ENCODE measurements around the gene FBXL7.

Gene FBXL7

GRCh38 chr5:15752663-15753285 is 252.8 kb downstream of the FBXL7 start:
- Histone ChIP-seq H3K4me1 (ENCODE audit: control insufficient read depth in 2 of 2, insufficient read depth in 2 of 2, low read length in 2 of 2) (no peaks in the 10 kb centered on the region), H3K27me3 (ENCODE audit: control insufficient read depth in 2 of 2, insufficient read depth in 2 of 2, low read length in 2 of 2) (no peaks in the 10 kb centered on the region), H3K27ac (ENCODE audit: low read depth in 2 of 2, low read length in 2 of 2) (no peak overlapping the region), H3K36me3 (ENCODE audit: control insufficient read depth in 2 of 2, insufficient read depth in 2 of 2, low read length in 2 of 2) (no peaks in the 10 kb centered on the region), H3K9me3 (ENCODE audit: control insufficient read depth in 2 of 2, low read length in 2 of 2) (no peaks in the 10 kb centered on the region), H3K4me3 (ENCODE audit: low read length in 2 of 2) (no peak overlapping the region), H3K9ac (ENCODE audit: low read depth in 1 of 2, low read length in 2 of 2) (no peak overlapping the region)

GRCh38 chr5:15753752-15754151 is 253.8 kb downstream of the FBXL7 start:
- H3K9ac ChIP-seq (ENCODE audit: low read depth in 1 of 2, low read length in 2 of 2): no peak overlapping the region
- no peaks in the 10 kb centered on the region for H3K27me3 ChIP-seq (ENCODE audit: control insufficient read depth in 2 of 2, insufficient read depth in 2 of 2, low read length in 2 of 2)
- no peaks in the 10 kb centered on the region for H3K36me3 ChIP-seq (ENCODE audit: control insufficient read depth in 2 of 2, insufficient read depth in 2 of 2, low read length in 2 of 2)
- H3K9me3 ChIP-seq (ENCODE audit: control insufficient read depth in 2 of 2, low read length in 2 of 2): no peaks in the 10 kb centered on the region
- no peak overlapping the region for H3K4me3 ChIP-seq (ENCODE audit: low read length in 2 of 2)
- H3K27ac ChIP-seq (ENCODE audit: low read depth in 2 of 2, low read length in 2 of 2): no peak overlapping the region
- no peaks in the 10 kb centered on the region for H3K4me1 ChIP-seq (ENCODE audit: control insufficient read depth in 2 of 2, insufficient read depth in 2 of 2, low read length in 2 of 2)

- Histone ChIP-seq H3K4me3 (ENCODE audit: low read length in 2 of 2) (no peak overlapping the region), H3K4me1 (ENCODE audit: control insufficient read depth in 2 of 2, insufficient read depth in 2 of 2, low read length in 2 of 2) (no peaks in the 10 kb centered on the region), H3K27ac (ENCODE audit: low read depth in 2 of 2, low read length in 2 of 2) (no peak overlapping the region), H3K9me3 (ENCODE audit: control insufficient read depth in 2 of 2, low read length in 2 of 2) (no peaks in the 10 kb centered on the region), H3K9ac (ENCODE audit: low read depth in 1 of 2, low read length in 2 of 2) (no peak overlapping the region), H3K36me3 (ENCODE audit: control insufficient read depth in 2 of 2, insufficient read depth in 2 of 2, low read length in 2 of 2) (no peaks in the 10 kb centered on the region), H3K27me3 (ENCODE audit: control insufficient read depth in 2 of 2, insufficient read depth in 2 of 2, low read length in 2 of 2) (no peaks in the 10 kb centered on the region)
Measured at GRCh38 chr5:15757103-15757502, 257.1 kb downstream of the FBXL7 start.

DNA sequence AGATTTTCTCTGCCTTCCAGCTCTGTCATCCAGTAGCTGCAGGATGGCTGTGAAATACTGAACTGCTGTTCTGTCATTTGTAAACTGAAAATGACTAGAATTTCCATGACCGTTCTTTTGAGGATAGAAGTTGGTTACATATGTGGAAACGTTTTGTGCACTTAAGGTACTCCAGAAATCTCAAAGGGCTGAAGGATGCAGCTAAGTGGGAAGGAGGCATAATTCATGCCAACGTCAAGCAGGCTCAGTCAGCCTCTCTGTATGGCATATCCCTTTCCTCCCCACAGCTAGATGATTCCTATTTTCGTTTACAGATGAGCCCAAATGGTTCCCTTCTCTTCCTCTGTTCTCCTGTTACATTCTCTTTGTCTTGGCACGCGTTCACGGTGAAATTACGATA is 257.6 kb downstream of the FBXL7 start:
- Histone ChIP-seq H3K27me3 (ENCODE audit: control insufficient read depth in 2 of 2, insufficient read depth in 2 of 2, low read length in 2 of 2) (no peaks in the 10 kb centered on the region), H3K4me3 (ENCODE audit: low read length in 2 of 2) (no peak overlapping the region), H3K27ac (ENCODE audit: low read depth in 2 of 2, low read length in 2 of 2) (no peak overlapping the region), H3K4me1 (ENCODE audit: control insufficient read depth in 2 of 2, insufficient read depth in 2 of 2, low read length in 2 of 2) (no peaks in the 10 kb centered on the region), H3K36me3 (ENCODE audit: control insufficient read depth in 2 of 2, insufficient read depth in 2 of 2, low read length in 2 of 2) (no peaks in the 10 kb centered on the region), H3K9me3 (ENCODE audit: control insufficient read depth in 2 of 2, low read length in 2 of 2) (no peaks in the 10 kb centered on the region), H3K9ac (ENCODE audit: low read depth in 1 of 2, low read length in 2 of 2) (no peak overlapping the region)

GRCh38 chr5:15762668-15763067 is 262.7 kb downstream of the FBXL7 start:
- Histone ChIP-seq H3K27me3 (ENCODE audit: control insufficient read depth in 2 of 2, insufficient read depth in 2 of 2, low read length in 2 of 2) (no peaks in the 10 kb centered on the region), H3K36me3 (ENCODE audit: control insufficient read depth in 2 of 2, insufficient read depth in 2 of 2, low read length in 2 of 2) (no peaks in the 10 kb centered on the region), H3K9me3 (ENCODE audit: control insufficient read depth in 2 of 2, low read length in 2 of 2) (no peaks in the 10 kb centered on the region), H3K4me1 (ENCODE audit: control insufficient read depth in 2 of 2, insufficient read depth in 2 of 2, low read length in 2 of 2) (no peaks in the 10 kb centered on the region), H3K4me3 (ENCODE audit: low read length in 2 of 2) (no peak overlapping the region), H3K9ac (ENCODE audit: low read depth in 1 of 2, low read length in 2 of 2) (no peak overlapping the region), H3K27ac (ENCODE audit: low read depth in 2 of 2, low read length in 2 of 2) (no peak overlapping the region)

DNA sequence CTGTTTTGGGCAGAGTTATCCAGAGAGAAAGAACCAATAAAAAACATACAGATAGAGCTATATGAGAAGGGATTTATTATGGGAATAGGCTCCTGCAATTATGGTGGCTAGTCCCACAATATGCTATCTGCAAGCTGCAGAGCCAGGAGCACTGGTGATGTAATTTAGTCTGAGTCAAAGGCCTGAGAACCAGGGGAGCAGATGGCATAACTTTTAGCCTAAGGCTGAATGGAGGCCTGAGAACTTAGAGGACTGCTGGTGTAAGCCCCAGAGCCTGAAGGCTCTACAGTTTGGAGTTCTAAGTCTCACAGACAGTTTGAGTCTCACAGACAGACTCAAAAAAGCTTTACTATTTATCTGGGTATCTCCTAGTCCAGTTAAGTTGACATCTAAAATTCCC is 263.8 kb downstream of the FBXL7 start:
- Histone ChIP-seq H3K9me3 (ENCODE audit: control insufficient read depth in 2 of 2, low read length in 2 of 2) (no peaks in the 10 kb centered on the region), H3K4me1 (ENCODE audit: control insufficient read depth in 2 of 2, insufficient read depth in 2 of 2, low read length in 2 of 2) (no peaks in the 10 kb centered on the region), H3K36me3 (ENCODE audit: control insufficient read depth in 2 of 2, insufficient read depth in 2 of 2, low read length in 2 of 2) (no peaks in the 10 kb centered on the region), H3K9ac (ENCODE audit: low read depth in 1 of 2, low read length in 2 of 2) (no peak overlapping the region), H3K4me3 (ENCODE audit: low read length in 2 of 2) (no peak overlapping the region), H3K27ac (ENCODE audit: low read depth in 2 of 2, low read length in 2 of 2) (no peak overlapping the region), H3K27me3 (ENCODE audit: control insufficient read depth in 2 of 2, insufficient read depth in 2 of 2, low read length in 2 of 2) (no peaks in the 10 kb centered on the region)

- H3K4me3 ChIP-seq (ENCODE audit: low read length in 2 of 2): no peak overlapping the region
- H3K36me3 ChIP-seq (ENCODE audit: control insufficient read depth in 2 of 2, insufficient read depth in 2 of 2, low read length in 2 of 2): no peaks in the 10 kb centered on the region
- no peaks in the 10 kb centered on the region for H3K9me3 ChIP-seq (ENCODE audit: control insufficient read depth in 2 of 2, low read length in 2 of 2)
- no peak overlapping the region for H3K9ac ChIP-seq (ENCODE audit: low read depth in 1 of 2, low read length in 2 of 2)
- no peaks in the 10 kb centered on the region for H3K4me1 ChIP-seq (ENCODE audit: control insufficient read depth in 2 of 2, insufficient read depth in 2 of 2, low read length in 2 of 2)
- no peak overlapping the region for H3K27ac ChIP-seq (ENCODE audit: low read depth in 2 of 2, low read length in 2 of 2)
- no peaks in the 10 kb centered on the region for H3K27me3 ChIP-seq (ENCODE audit: control insufficient read depth in 2 of 2, insufficient read depth in 2 of 2, low read length in 2 of 2)
Measured at GRCh38 chr5:15768936-15769335, 269.0 kb downstream of the FBXL7 start.

DNA sequence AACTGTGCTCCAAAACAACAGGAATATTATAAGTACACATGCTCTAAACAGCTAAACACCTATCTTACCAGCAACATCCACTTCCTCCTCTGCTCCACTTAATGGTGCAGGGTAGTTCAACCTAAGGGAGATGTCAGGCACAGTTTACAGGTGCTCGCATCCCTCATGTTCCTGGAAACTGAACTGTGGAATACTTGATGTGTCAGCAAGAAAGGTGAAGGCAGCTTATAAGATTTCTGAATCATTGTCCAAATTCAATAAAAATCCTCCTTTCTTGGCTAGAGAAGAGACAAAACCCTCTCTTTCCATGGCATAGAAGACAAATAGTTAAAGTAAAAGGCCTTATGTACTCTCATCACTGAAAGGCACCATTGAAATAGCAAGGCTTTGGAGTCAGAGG is 272.2 kb downstream of the FBXL7 start:
- Histone ChIP-seq H3K36me3 (ENCODE audit: control insufficient read depth in 2 of 2, insufficient read depth in 2 of 2, low read length in 2 of 2) (no peaks in the 10 kb centered on the region), H3K4me1 (ENCODE audit: control insufficient read depth in 2 of 2, insufficient read depth in 2 of 2, low read length in 2 of 2) (no peaks in the 10 kb centered on the region), H3K27ac (ENCODE audit: low read depth in 2 of 2, low read length in 2 of 2) (no peak overlapping the region), H3K9ac (ENCODE audit: low read depth in 1 of 2, low read length in 2 of 2) (no peak overlapping the region), H3K9me3 (ENCODE audit: control insufficient read depth in 2 of 2, low read length in 2 of 2) (no peaks in the 10 kb centered on the region), H3K27me3 (ENCODE audit: control insufficient read depth in 2 of 2, insufficient read depth in 2 of 2, low read length in 2 of 2) (no peaks in the 10 kb centered on the region), H3K4me3 (ENCODE audit: low read length in 2 of 2) (no peak overlapping the region)

DNA sequence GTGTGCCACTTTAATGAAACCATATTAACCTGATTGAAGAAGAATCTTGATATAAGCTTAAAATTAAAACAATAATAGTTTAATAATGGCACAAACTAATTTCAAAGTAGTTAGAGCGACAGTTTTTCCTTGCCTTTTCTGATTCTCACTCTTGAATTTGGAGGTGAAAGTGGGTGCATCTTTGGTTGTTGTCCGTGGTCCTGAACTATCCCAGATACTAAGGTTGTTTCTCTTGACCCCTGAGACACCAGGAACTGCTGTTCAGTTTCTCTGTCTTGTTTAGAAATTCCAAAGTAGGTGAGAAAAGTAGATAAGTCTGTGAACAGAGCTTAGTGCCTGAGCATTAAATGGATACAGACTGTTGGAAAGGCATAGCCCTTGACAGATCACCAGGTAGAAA is 274.7 kb downstream of the FBXL7 start:
- no peaks in the 10 kb centered on the region for H3K36me3 ChIP-seq (ENCODE audit: control insufficient read depth in 2 of 2, insufficient read depth in 2 of 2, low read length in 2 of 2)
- no peaks in the 10 kb centered on the region for H3K9me3 ChIP-seq (ENCODE audit: control insufficient read depth in 2 of 2, low read length in 2 of 2)
- no peak overlapping the region for H3K9ac ChIP-seq (ENCODE audit: low read depth in 1 of 2, low read length in 2 of 2)
- H3K4me3 ChIP-seq (ENCODE audit: low read length in 2 of 2): no peak overlapping the region
- H3K27me3 ChIP-seq (ENCODE audit: control insufficient read depth in 2 of 2, insufficient read depth in 2 of 2, low read length in 2 of 2): no peaks in the 10 kb centered on the region
- no peak overlapping the region for H3K27ac ChIP-seq (ENCODE audit: low read depth in 2 of 2, low read length in 2 of 2)
- no peaks in the 10 kb centered on the region for H3K4me1 ChIP-seq (ENCODE audit: control insufficient read depth in 2 of 2, insufficient read depth in 2 of 2, low read length in 2 of 2)

GRCh38 chr5:15776346-15776745 is 276.4 kb downstream of the FBXL7 start:
- H3K9ac ChIP-seq (ENCODE audit: low read depth in 1 of 2, low read length in 2 of 2): no peak overlapping the region
- H3K27me3 ChIP-seq (ENCODE audit: control insufficient read depth in 2 of 2, insufficient read depth in 2 of 2, low read length in 2 of 2): no peaks in the 10 kb centered on the region
- no peak overlapping the region for H3K27ac ChIP-seq (ENCODE audit: low read depth in 2 of 2, low read length in 2 of 2)
- H3K9me3 ChIP-seq (ENCODE audit: control insufficient read depth in 2 of 2, low read length in 2 of 2): no peaks in the 10 kb centered on the region
- H3K4me3 ChIP-seq (ENCODE audit: low read length in 2 of 2): no peak overlapping the region
- no peaks in the 10 kb centered on the region for H3K4me1 ChIP-seq (ENCODE audit: control insufficient read depth in 2 of 2, insufficient read depth in 2 of 2, low read length in 2 of 2)
- H3K36me3 ChIP-seq (ENCODE audit: control insufficient read depth in 2 of 2, insufficient read depth in 2 of 2, low read length in 2 of 2): no peaks in the 10 kb centered on the region

- Histone ChIP-seq H3K9me3 (ENCODE audit: control insufficient read depth in 2 of 2, low read length in 2 of 2) (no peaks in the 10 kb centered on the region), H3K36me3 (ENCODE audit: control insufficient read depth in 2 of 2, insufficient read depth in 2 of 2, low read length in 2 of 2) (no peaks in the 10 kb centered on the region), H3K4me1 (ENCODE audit: control insufficient read depth in 2 of 2, insufficient read depth in 2 of 2, low read length in 2 of 2) (no peaks in the 10 kb centered on the region), H3K4me3 (ENCODE audit: low read length in 2 of 2) (no peak overlapping the region), H3K27ac (ENCODE audit: low read depth in 2 of 2, low read length in 2 of 2) (no peak overlapping the region), H3K27me3 (ENCODE audit: control insufficient read depth in 2 of 2, insufficient read depth in 2 of 2, low read length in 2 of 2) (no peaks in the 10 kb centered on the region), H3K9ac (ENCODE audit: low read depth in 1 of 2, low read length in 2 of 2) (no peak overlapping the region)
Measured at GRCh38 chr5:15783734-15784133, 283.8 kb downstream of the FBXL7 start.

All from mucosa of rectum (tissue), 2 donors.